GM10266 (cell line): ENCODE data around the gene SPATA2L.
A peak's percentile ranks its signal among the peaks of the same experiment; 100 is the strongest.
"Not testable (repeated sequence)": the region's sequence is repeated elsewhere in the genome, so short reads cannot be mapped to it uniquely, and the experiment has no call there.

Experiments
- DNase-seq: peaks from one replicate; pipeline ENCODE4 v3.0.0; 2012; ENCODE audit errors: extremely low spot score
- CTCF ChIP-seq: IDR thresholded peaks from 2 replicates; pipeline ENCODE4 v1.5.1; 2012; ENCODE audit warnings: mild to moderate bottlenecking, low read depth; ENCODE audit not compliant: control insufficient read depth, insufficient read depth; ENCODE audit errors: missing control alignments

The SPATA2L gene

GRCh38 chr16:89696670-89697128 lies 4.8 kb downstream of the SPATA2L start:
- TF ChIP-seq CTCF: no peak
- DNase-seq: peak; percentile 79

- no peak for TF ChIP-seq CTCF
- DNase-seq: no peak
These were observed 5.4 kb downstream of the SPATA2L start for GRCh38 chr16:89695875-89696669.

- TF ChIP-seq CTCF: no peak
- DNase-seq: no peak
These were observed 6.2 kb downstream of the SPATA2L start for GRCh38 chr16:89695086-89695874.

GRCh38 chr16:89694784-89695085 lies 6.8 kb downstream of the SPATA2L start:
- DNase-seq: not testable (repeated sequence)

GRCh38 chr16:89693931-89694783 lies 7.3 kb downstream of the SPATA2L start:
- DNase-seq: peak; percentile 20
- TF ChIP-seq CTCF: no peak

- TF ChIP-seq CTCF: no peak
- DNase-seq: no peak
These were observed 8.2 kb downstream of the SPATA2L start for GRCh38 chr16:89693289-89693731.

- DNase-seq: no peak
- TF ChIP-seq CTCF: no peak
These were observed 9.4 kb downstream of the SPATA2L start for GRCh38 chr16:89691986-89692569.
